IMR-90 (cell line): ENCODE results near the gene GPR161. TPM values are rescaled to one million over a fixed set of nuclear protein-coding genes. Genes with fewer than 3 reads are reported as not detected.

Experiments used
- ATAC-seq: fragments of 200-7000 bp; cut with Tn5 transposase; 2 replicates; pipeline ENCODE4 v1.9.1; 2020; ENCODE audit warnings: low read depth, mild to moderate bottlenecking, moderate library complexity
- BruUV-seq: library from RNA; stranded (reverse); fragments of 400-500 nt; replicated peaks from 2 replicates; lab custom pipeline; 2021; lab: Mats Ljungman, UMichigan
- CTCF ChIA-PET: fragments of 300-600 bp; formaldehyde crosslinking; extraction: SDS; loops from one replicate; lab custom pipeline; 2021; ENCODE audit warnings: antibody characterized with exemption; lab: Yijun Ruan, JAX
- POLR2A ChIA-PET: fragments of 300-600 bp; sonication (Branson Sonifier 250); formaldehyde crosslinking; loops from one replicate; lab custom pipeline; 2022; ENCODE audit warnings: antibody characterized with exemption; ENCODE audit not compliant: unreplicated experiment; lab: Charles Lee
- DNase-seq: peaks from one replicate; pipeline ENCODE4 v3.0.0; 2013
- H2AFZ ChIP-seq: replicated peaks from 2 replicates; pipeline ENCODE3; 2013; ENCODE audit warnings: low read length, mild to moderate bottlenecking; ENCODE audit not compliant: poor library complexity
- H2AK5ac ChIP-seq: 2 replicates; pipeline ENCODE4 v1.6.1; 2013; ENCODE audit warnings: low read depth, low read length, inconsistent platforms
- H2AK9ac ChIP-seq: replicated peaks from 2 replicates; pipeline ENCODE3; 2013; ENCODE audit warnings: mild to moderate bottlenecking, low read depth, low read length, moderate library complexity; ENCODE audit not compliant: poor library complexity
- H2BK120ac ChIP-seq: 2 replicates; pipeline ENCODE4 v1.6.1; 2013; ENCODE audit warnings: low read depth, low read length, inconsistent platforms
- H2BK15ac ChIP-seq: 3 replicates; pipeline ENCODE4 v1.6.1; 2013; ENCODE audit warnings: low read depth, low read length, inconsistent platforms
- H2BK20ac ChIP-seq: 2 replicates; pipeline ENCODE4 v1.6.1; 2013; ENCODE audit warnings: low read depth, mild to moderate bottlenecking, inconsistent platforms, low read length, moderate library complexity
- H2BK5ac ChIP-seq: 2 replicates; pipeline ENCODE4 v1.6.1; 2013; ENCODE audit warnings: mild to moderate bottlenecking, low read depth, low read length, inconsistent platforms; ENCODE audit not compliant: poor library complexity, severe bottlenecking
- H3K14ac ChIP-seq: replicated peaks from 2 replicates; pipeline ENCODE4 v1.6.1; 2013; ENCODE audit warnings: low read depth, low read length, inconsistent platforms
- H3K18ac ChIP-seq: 2 replicates; pipeline ENCODE4 v1.6.1; 2013; ENCODE audit warnings: low read depth, low read length, control low read depth
- H3K23ac ChIP-seq: 2 replicates; pipeline ENCODE4 v1.6.1; 2013; ENCODE audit warnings: low read depth, low read length, inconsistent platforms
- H3K27ac ChIP-seq: 2 replicates; pipeline ENCODE4 v1.5.1; 2013; ENCODE audit warnings: mild to moderate bottlenecking, control low read depth, low read length; ENCODE audit not compliant: insufficient read depth
- H3K27me3 ChIP-seq: 2 replicates; pipeline ENCODE4 v1.6.1; 2013; ENCODE audit warnings: low read length; ENCODE audit not compliant: control insufficient read depth, insufficient read depth
- H3K36me3 ChIP-seq: 2 replicates; pipeline ENCODE4 v1.6.1; 2013; ENCODE audit warnings: low read length, mixed read lengths; ENCODE audit not compliant: control insufficient read depth, insufficient read depth
- H3K4ac ChIP-seq: 2 replicates; pipeline ENCODE4 v1.6.1; 2013; ENCODE audit warnings: low read depth, low read length, inconsistent platforms
- H3K4me1 ChIP-seq: 2 replicates; pipeline ENCODE4 v1.6.1; 2013; ENCODE audit warnings: low read length, mixed read lengths; ENCODE audit not compliant: control insufficient read depth, insufficient read depth
- H3K4me2 ChIP-seq: 2 replicates; pipeline ENCODE4 v1.6.1; 2013; ENCODE audit warnings: low read depth, mild to moderate bottlenecking, control low read depth, low read length, moderate library complexity
- H3K4me3 ChIP-seq: 2 replicates; pipeline ENCODE4 v1.5.1; 2013; ENCODE audit warnings: low read depth, mild to moderate bottlenecking, control low read depth, low read length, moderate library complexity; ENCODE audit not compliant: insufficient read depth
- H3K56ac ChIP-seq: 2 replicates; pipeline ENCODE4 v1.6.1; 2013; ENCODE audit warnings: low read length, inconsistent platforms; ENCODE audit not compliant: insufficient read depth; ENCODE audit errors: extremely low read depth
- H3K79me1 ChIP-seq, 2 experiments: 2 replicates each; pipeline ENCODE4 v1.6.1; 2013; ENCODE audit warnings: low read length in 2 of 2, inconsistent platforms in 1 of 2, low read depth in 1 of 2
- H3K9ac ChIP-seq: 2 replicates; pipeline ENCODE4 v1.6.1; 2013; ENCODE audit warnings: low read depth, low read length, control low read depth
- H3K9me1 ChIP-seq: 2 replicates; pipeline ENCODE4 v1.6.1; 2013; ENCODE audit warnings: low read length, inconsistent platforms; ENCODE audit not compliant: insufficient read depth
- H3K9me3 ChIP-seq: 2 replicates; pipeline ENCODE4 v1.6.1; 2013; ENCODE audit warnings: low read length; ENCODE audit not compliant: control insufficient read depth, insufficient read depth
- H4K20me1 ChIP-seq: 2 replicates; pipeline ENCODE4 v1.6.1; 2013; ENCODE audit warnings: low read length, inconsistent platforms; ENCODE audit not compliant: insufficient read depth
- H4K5ac ChIP-seq: 2 replicates; pipeline ENCODE4 v1.6.1; 2013; ENCODE audit warnings: mild to moderate bottlenecking, low read depth, low read length, control low read depth
- H4K8ac ChIP-seq, 2 experiments: 2 replicates each; pipeline ENCODE4 v1.6.1; 2013; ENCODE audit warnings: low read depth in 2 of 2, low read length in 2 of 2, control low read depth in 1 of 2, inconsistent platforms in 1 of 2
- H4K91ac ChIP-seq: 2 replicates; pipeline ENCODE4 v1.6.1; 2013; ENCODE audit warnings: low read depth, low read length, inconsistent platforms; ENCODE audit not compliant: insufficient read depth
- BHLHE40 ChIP-seq: fragments of 150-350 bp; IDR thresholded peaks from 2 replicates; pipeline ENCODE4 v1.6.1; 2016; ENCODE audit warnings: mild to moderate bottlenecking, low read depth, low read length
- CEBPB ChIP-seq: IDR thresholded peaks from 2 replicates; pipeline ENCODE4 v1.6.1; 2012; ENCODE audit warnings: low read depth, low read length, improper control_type of control experiment
- CHD1 ChIP-seq: IDR thresholded peaks from 2 replicates; pipeline ENCODE4 v1.6.1; 2012; ENCODE audit warnings: low read depth, low read length, improper control_type of control experiment
- MAFK ChIP-seq: IDR thresholded peaks from 2 replicates; pipeline ENCODE4 v1.6.1; 2012; ENCODE audit warnings: low read depth, low read length, improper control_type of control experiment
- MXI1 ChIP-seq: IDR thresholded peaks from 2 replicates; pipeline ENCODE4 v1.6.1; 2012; ENCODE audit warnings: low read depth, mild to moderate bottlenecking, low read length, moderate library complexity, borderline replicate concordance
- NFE2L2 ChIP-seq: fragments of 150-350 bp; IDR thresholded peaks from 2 replicates; pipeline ENCODE4 v1.6.1; 2016; ENCODE audit warnings: low read depth, mild to moderate bottlenecking, low read length
- POLR2A ChIP-seq: IDR thresholded peaks from 2 replicates; pipeline ENCODE4 v1.6.1; 2012; ENCODE audit warnings: mild to moderate bottlenecking, low read depth, low read length
- RCOR1 ChIP-seq: IDR thresholded peaks from 2 replicates; pipeline ENCODE4 v1.6.1; 2012; ENCODE audit warnings: mild to moderate bottlenecking, low read length, improper control_type of control experiment; ENCODE audit not compliant: insufficient replicate concordance
- RFX5 ChIP-seq: IDR thresholded peaks from 2 replicates; pipeline ENCODE4 v1.8.0; 2012; ENCODE audit warnings: low read depth, mild to moderate bottlenecking, low read length, moderate library complexity
- WGBS, 2 experiments: methylation state at CpG; one replicate each; pipeline versions ENCODE4 v1.1.5 to v1.1.7; 2013; ENCODE audit warnings: missing lambda C conversion rate in 2 of 2; ENCODE audit not compliant: insufficient read length in 1 of 2; ENCODE audit errors: extremely low coverage in 2 of 2; 5-methylcytosine and 5-hydroxymethylcytosine counted together
- dilution Hi-C: fragments of 300-500 bp; cut with HindIII; formaldehyde crosslinking; loops from one replicate; pipeline ENCODE4 v1.14.3; 2018; ENCODE audit warnings: low sequenced_read_pairs; ENCODE audit not compliant: unreplicated experiment
- in situ Hi-C: fragments of 300-500 bp; cut with MboI; formaldehyde crosslinking; loops from 3 replicates; pipeline ENCODE4 v1.14.3; 2019; ENCODE audit warnings: low sequenced_read_pairs, inconsistent platforms, mixed read lengths
- intact Hi-C: fragments of 100-400 bp; cut with micrococcal nuclease; formaldehyde crosslinking; loops from 2 replicates; pipeline ENCODE4 v1.10.0; 2022
- polyA plus RNA-seq, 3 experiments: library from polyadenylated mRNA; depleted of rRNA; stranded (reverse); fragments of >200 nt; gene quantifications; 2 replicates each; pipeline ENCODE4 v1.2.3, GENCODE V29; 2012; ENCODE audit warnings: low replicate concordance in 1 of 3
- total RNA-seq: library from RNA; depleted of rRNA; stranded (reverse); fragments of >200 nt; gene quantifications from 2 replicates; pipeline ENCODE4 v1.2.3, GENCODE V29; 2012
- TF ChIP-seq, protein P1 (sequence below): fragments of 150-350 bp; IDR thresholded peaks from 2 replicates; pipeline ENCODE4 v1.6.1; 2017; ENCODE audit warnings: mild to moderate bottlenecking, antibody characterized with exemption, low read length, low read depth
- TF ChIP-seq, protein P2 (sequence below): conservative IDR thresholded peaks from 2 replicates; pipeline ENCODE4 v1.5.1; 2012; ENCODE audit warnings: mild to moderate bottlenecking, low read depth, low read length, improper control_type of control experiment

Gene GPR161
- total and polyA plus RNA-seq, 2 of the 4 experiments (the other 2 are of a cell fraction): 12.5 to 13.3 TPM

- H2BK15ac ChIP-seq: no peak overlapping the region
- no peak overlapping the region for H2BK5ac ChIP-seq
- H4K91ac ChIP-seq: no peak overlapping the region
- H3K4me3 ChIP-seq: no peak overlapping the region
- no peak overlapping the region for H3K4me2 ChIP-seq
- no peak overlapping the region for H4K8ac ChIP-seq
- DNase-seq (no peak), ATAC-seq (no peak)
- no peak overlapping the region for H3K18ac ChIP-seq
- peaks cover 6 to 7% of the 10 kb centered on the region in 2 experiments; a peak in 2 of 4 replicates for H3K79me1 ChIP-seq
- TF ChIP-seq MXI1 (no peak), CEBPB (no peak), BHLHE40 (no peak), NFE2L2 (no peak), RFX5 (no peak), CHD1 (no peak), MAFK (no peak), POLR2A (no peak), RCOR1 (no peak)
- TF ChIP-seq, protein P1, sequence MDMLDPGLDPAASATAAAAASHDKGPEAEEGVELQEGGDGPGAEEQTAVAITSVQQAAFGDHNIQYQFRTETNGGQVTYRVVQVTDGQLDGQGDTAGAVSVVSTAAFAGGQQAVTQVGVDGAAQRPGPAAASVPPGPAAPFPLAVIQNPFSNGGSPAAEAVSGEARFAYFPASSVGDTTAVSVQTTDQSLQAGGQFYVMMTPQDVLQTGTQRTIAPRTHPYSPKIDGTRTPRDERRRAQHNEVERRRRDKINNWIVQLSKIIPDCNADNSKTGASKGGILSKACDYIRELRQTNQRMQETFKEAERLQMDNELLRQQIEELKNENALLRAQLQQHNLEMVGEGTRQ: no peak
- TF ChIP-seq, protein P2, sequence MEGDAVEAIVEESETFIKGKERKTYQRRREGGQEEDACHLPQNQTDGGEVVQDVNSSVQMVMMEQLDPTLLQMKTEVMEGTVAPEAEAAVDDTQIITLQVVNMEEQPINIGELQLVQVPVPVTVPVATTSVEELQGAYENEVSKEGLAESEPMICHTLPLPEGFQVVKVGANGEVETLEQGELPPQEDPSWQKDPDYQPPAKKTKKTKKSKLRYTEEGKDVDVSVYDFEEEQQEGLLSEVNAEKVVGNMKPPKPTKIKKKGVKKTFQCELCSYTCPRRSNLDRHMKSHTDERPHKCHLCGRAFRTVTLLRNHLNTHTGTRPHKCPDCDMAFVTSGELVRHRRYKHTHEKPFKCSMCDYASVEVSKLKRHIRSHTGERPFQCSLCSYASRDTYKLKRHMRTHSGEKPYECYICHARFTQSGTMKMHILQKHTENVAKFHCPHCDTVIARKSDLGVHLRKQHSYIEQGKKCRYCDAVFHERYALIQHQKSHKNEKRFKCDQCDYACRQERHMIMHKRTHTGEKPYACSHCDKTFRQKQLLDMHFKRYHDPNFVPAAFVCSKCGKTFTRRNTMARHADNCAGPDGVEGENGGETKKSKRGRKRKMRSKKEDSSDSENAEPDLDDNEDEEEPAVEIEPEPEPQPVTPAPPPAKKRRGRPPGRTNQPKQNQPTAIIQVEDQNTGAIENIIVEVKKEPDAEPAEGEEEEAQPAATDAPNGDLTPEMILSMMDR: no peak
- H4K5ac ChIP-seq: no peak overlapping the region
- 100% methylated on average over 1 of the region's 5 CpGs; no CpG with 5 or more reads in 1 of the 2 experiments for WGBS, 2 experiments
- CTCF ChIA-PET: interaction anchor here (1.4 kb wide), 1 partner anchor 21 kb away, joined by 4 read pairs; no protein-coding TSS in a partner anchor
- no peak overlapping the region for H3K4ac ChIP-seq
- no peak overlapping the region for H2BK20ac ChIP-seq
- in situ Hi-C loops: no loop called here
- H3K14ac ChIP-seq: no peak overlapping the region
- no peak overlapping the region for H3K56ac ChIP-seq
- BruUV-seq: no TSS peak
- H3K27ac ChIP-seq: no peak overlapping the region
- H2AFZ ChIP-seq: no peak overlapping the region
- no peaks in the 10 kb centered on the region for H3K27me3 ChIP-seq
- no peaks in the 10 kb centered on the region for H4K20me1 ChIP-seq
- dilution Hi-C loops: no loop called here
- H2BK120ac ChIP-seq: no peak overlapping the region
- no peak overlapping the region for H3K23ac ChIP-seq
- no peaks in the 10 kb centered on the region for H3K9me3 ChIP-seq
- H3K36me3 ChIP-seq: peaks cover 5% of the 10 kb centered on the region
- no peak overlapping the region for H2AK9ac ChIP-seq
- no peak overlapping the region for H2AK5ac ChIP-seq
- POLR2A ChIA-PET: no interaction called here
- no peaks in the 10 kb centered on the region for H3K4me1 ChIP-seq
- no peaks in the 10 kb centered on the region for H3K9me1 ChIP-seq
- intact Hi-C loops: loop anchor here (5.0 kb wide), 1 partner anchor 36 kb away; no protein-coding TSS in a partner anchor
- no peak overlapping the region for H3K9ac ChIP-seq
Observed at GRCh38 chr1:168031198-168031597, 105.5 kb downstream of the GPR161 start.
